ENCODE results near the gene MTERF4. TPM values are rescaled to one million over a fixed set of nuclear protein-coding genes. Genes with fewer than 3 reads are reported as not detected.

MTERF4 gene
- total and polyA plus RNA-seq, 2 of the 13 experiments (the other 11 are each of a cell fraction or from before 2014, with no cell fraction given): 50.5 to 59.8 TPM

DNA sequence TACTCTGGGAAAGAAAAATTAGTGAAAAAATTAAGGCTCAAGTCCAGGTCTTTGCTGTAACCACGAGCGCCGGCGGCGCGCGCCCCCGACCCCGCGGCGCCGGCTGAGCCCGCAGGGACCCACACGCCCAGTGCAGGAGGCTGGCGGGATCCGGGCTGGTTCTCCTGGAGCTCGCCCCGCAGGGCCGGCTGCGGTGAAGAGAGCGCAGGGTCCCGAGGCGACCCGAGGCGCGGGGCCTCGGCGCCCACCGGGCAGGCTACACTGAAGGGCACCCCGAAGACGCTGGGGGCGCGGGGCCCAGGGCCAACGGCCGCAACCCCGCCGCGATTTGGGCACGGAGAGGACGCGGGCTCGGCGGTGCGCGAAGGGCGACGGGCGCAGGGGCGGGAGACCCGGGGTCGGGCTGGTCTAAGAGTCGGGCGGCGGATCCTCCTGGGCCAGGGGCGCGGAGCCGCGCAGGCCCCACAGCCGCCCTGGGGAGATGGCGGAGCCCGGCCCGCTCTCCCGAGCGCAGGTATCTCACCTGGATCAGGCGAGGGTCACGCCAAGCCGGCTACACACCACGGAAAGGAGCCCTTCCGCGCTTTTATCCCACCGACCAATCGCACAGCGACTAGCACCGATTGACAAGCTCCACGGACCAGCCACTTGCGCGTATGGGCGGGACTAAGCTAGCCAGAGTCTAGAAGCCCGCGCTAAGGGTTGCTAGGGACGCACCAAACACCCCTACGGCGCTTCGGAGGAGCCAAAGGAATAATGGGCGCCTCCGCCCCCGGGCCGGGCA is 47.0 kb upstream of the MTERF4 start, which contains the start of gene PASK (continued):
- TF ChIP-seq SAP130 (CRISPR knock-in tag; IDR thresholded peaks at IDR 0.05; ENCODE audit: low read depth) (peak; percentile 87), ZNF724P (CRISPR knock-in tag; IDR thresholded peaks at IDR 0.05; ENCODE audit: borderline replicate concordance) (no peak), ZNF703 (CRISPR knock-in tag; IDR thresholded peaks at IDR 0.05; ENCODE audit: borderline replicate concordance) (no peak; the same call in 1 of the 2 replicates), XBP1 (CRISPR knock-in tag; IDR thresholded peaks at IDR 0.05) (no peak), HNF4G (IDR thresholded peaks at IDR 0.05; ENCODE audit: borderline replicate concordance, low read depth, low read length) (no peak), HNF4G (CRISPR knock-in tag; IDR thresholded peaks at IDR 0.05; ENCODE audit: borderline replicate concordance, low read depth) (0 out of 2 replicates have a peak, but pooled peaks have one; percentile 36), ZNF747 (CRISPR knock-in tag; IDR thresholded peaks at IDR 0.05; ENCODE audit: borderline replicate concordance) (no peak), RARA (CRISPR knock-in tag; IDR thresholded peaks at IDR 0.05) (no peak), NR2F6 (IDR thresholded peaks at IDR 0.05) (no peak), NR2F6 (CRISPR knock-in tag; IDR thresholded peaks at IDR 0.05) (peak; percentile 5; the same call in 1 of the 2 replicates), ZNF788 (CRISPR knock-in tag; IDR thresholded peaks at IDR 0.05; ENCODE audit: borderline replicate concordance) (peak; percentile 50; the same call in 1 of the 2 replicates), GTF3A (CRISPR knock-in tag; conservative IDR thresholded peaks at IDR 0.05) (0 out of 2 replicates have a peak, but pooled peaks have one; percentile 16), ZBTB20 (CRISPR knock-in tag; IDR thresholded peaks at IDR 0.05; ENCODE audit: borderline replicate concordance, low read depth) (no peak), LCORL (IDR thresholded peaks at IDR 0.05) (no peak), LCORL (CRISPR knock-in tag; IDR thresholded peaks at IDR 0.05) (no peak), ZNF430 (CRISPR knock-in tag; IDR thresholded peaks at IDR 0.05) (0 out of 2 replicates have a peak, but pooled peaks have one; percentile 67), ZNF614 (CRISPR knock-in tag; IDR thresholded peaks at IDR 0.05; ENCODE audit: borderline replicate concordance) (no peak; the same call in 1 of the 2 replicates), TBX2 (CRISPR knock-in tag; IDR thresholded peaks at IDR 0.05; ENCODE audit: borderline replicate concordance) (peak; percentile 58; the same call in 1 of the 2 replicates), ZMYM2 (CRISPR knock-in tag; IDR thresholded peaks at IDR 0.05) (no peak), RFX5 (IDR thresholded peaks at IDR 0.05; ENCODE audit: low read depth, low read length) (0 out of 2 replicates have a peak, but pooled peaks have one; percentile 23)
- TF ChIP-seq, protein P1, sequence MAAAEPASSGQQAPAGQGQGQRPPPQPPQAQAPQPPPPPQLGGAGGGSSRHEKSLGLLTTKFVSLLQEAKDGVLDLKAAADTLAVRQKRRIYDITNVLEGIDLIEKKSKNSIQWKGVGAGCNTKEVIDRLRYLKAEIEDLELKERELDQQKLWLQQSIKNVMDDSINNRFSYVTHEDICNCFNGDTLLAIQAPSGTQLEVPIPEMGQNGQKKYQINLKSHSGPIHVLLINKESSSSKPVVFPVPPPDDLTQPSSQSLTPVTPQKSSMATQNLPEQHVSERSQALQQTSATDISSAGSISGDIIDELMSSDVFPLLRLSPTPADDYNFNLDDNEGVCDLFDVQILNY (CRISPR knock-in tag; conservative IDR thresholded peaks at IDR 0.05): no peak; the same call in 1 of the 2 replicates
- TF ChIP-seq, protein P2, sequence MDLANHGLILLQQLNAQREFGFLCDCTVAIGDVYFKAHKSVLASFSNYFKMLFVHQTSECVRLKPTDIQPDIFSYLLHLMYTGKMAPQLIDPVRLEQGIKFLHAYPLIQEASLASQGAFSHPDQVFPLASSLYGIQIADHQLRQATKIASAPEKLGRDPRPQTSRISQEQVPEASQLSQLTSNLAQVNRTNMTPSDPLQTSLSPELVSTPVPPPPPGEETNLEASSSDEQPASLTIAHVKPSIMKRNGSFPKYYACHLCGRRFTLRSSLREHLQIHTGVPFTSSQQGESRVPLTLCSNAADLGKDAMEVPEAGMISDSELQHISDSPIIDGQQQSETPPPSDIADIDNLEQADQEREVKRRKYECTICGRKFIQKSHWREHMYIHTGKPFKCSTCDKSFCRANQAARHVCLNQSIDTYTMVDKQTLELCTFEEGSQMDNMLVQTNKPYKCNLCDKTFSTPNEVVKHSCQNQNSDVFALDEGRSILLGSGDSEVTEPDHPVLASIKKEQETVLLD (CRISPR knock-in tag; IDR thresholded peaks at IDR 0.05; ENCODE audit: low read depth): no peak
- TF ChIP-seq, protein P3, sequence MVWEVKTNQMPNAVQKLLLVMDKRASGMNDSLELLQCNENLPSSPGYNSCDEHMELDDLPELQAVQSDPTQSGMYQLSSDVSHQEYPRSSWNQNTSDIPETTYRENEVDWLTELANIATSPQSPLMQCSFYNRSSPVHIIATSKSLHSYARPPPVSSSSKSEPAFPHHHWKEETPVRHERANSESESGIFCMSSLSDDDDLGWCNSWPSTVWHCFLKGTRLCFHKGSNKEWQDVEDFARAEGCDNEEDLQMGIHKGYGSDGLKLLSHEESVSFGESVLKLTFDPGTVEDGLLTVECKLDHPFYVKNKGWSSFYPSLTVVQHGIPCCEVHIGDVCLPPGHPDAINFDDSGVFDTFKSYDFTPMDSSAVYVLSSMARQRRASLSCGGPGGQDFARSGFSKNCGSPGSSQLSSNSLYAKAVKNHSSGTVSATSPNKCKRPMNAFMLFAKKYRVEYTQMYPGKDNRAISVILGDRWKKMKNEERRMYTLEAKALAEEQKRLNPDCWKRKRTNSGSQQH (CRISPR knock-in tag; IDR thresholded peaks at IDR 0.05; ENCODE audit: low read depth): no peak
- TF ChIP-seq, protein P4, sequence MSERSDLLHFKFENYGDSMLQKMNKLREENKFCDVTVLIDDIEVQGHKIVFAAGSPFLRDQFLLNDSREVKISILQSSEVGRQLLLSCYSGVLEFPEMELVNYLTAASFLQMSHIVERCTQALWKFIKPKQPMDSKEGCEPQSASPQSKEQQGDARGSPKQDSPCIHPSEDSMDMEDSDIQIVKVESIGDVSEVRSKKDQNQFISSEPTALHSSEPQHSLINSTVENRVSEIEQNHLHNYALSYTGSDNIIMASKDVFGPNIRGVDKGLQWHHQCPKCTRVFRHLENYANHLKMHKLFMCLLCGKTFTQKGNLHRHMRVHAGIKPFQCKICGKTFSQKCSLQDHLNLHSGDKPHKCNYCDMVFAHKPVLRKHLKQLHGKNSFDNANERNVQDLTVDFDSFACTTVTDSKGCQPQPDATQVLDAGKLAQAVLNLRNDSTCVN (CRISPR knock-in tag; IDR thresholded peaks at IDR 0.05; ENCODE audit: borderline replicate concordance): no peak
